ENCODE data around the gene NBL1. TPM values are rescaled to one million over a fixed set of nuclear protein-coding genes. Genes with fewer than 3 reads are reported as not detected.

NBL1 gene
- total and polyA plus RNA-seq, 9 of the 15 experiments (the other 6 are each of a cell fraction or from before 2014, with no cell fraction given), result 0.10 to 3.7 (median 1.8) TPM; not detected in 1

GRCh38 chr1:19613171-19613703 is 30.9 kb upstream of the NBL1 start:
- H3K4me3 ChIP-seq, result no peak overlapping the region
- DNase-seq (ENCODE audit: extremely low read depth in 1 of 4, low spot score in 3 of 4) (peak in 1 of 4 experiments; percentile 19), FAIRE-seq (no peak), ATAC-seq (peak; percentile 52)
- no peaks in the 10 kb centered on the region for H3K27me3 ChIP-seq (ENCODE audit: control insufficient read depth in 2 of 2, insufficient read depth in 2 of 2, low read length in 2 of 2)
- no peaks in the 10 kb centered on the region for H3K9me3 ChIP-seq (replicated peaks; ENCODE audit: control insufficient read depth, insufficient read depth, low read depth, low read length)
- peaks cover 3 to 5% of the 10 kb centered on the region in 2 experiments; a peak in 2 of 5 replicates for H3K4me1 ChIP-seq (replicated peaks in 1 of 2; ENCODE audit: control insufficient read depth in 2 of 2, insufficient read depth in 2 of 2, low read length in 2 of 2)
- peaks cover 16% of the 10 kb centered on the region for H4K20me1 ChIP-seq (replicated peaks; ENCODE audit: control insufficient read depth, insufficient read depth, low read length)
- H3K27ac ChIP-seq (ENCODE audit: extremely low read depth, low read depth, low read length), result peak overlapping the region; percentile 28; the same call in 2 of the 3 replicates
- no peak overlapping the region; the same call in 1 of the 2 replicates for H3K4me2 ChIP-seq (ENCODE audit: insufficient read depth, low read length)
- in situ Hi-C loops (cut with MboI), result no loop called here
- 45% methylated on average over 7 of the region's 7 CpGs for WGBS (ENCODE audit: insufficient coverage, low coverage, missing lambda C conversion rate)
- H3K36me3 ChIP-seq (ENCODE audit: control insufficient read depth, insufficient read depth, low read length), result peaks cover 50% of the 10 kb centered on the region
- H3K9me1 ChIP-seq (ENCODE audit: control insufficient read depth, insufficient read depth, low read length), result no peaks in the 10 kb centered on the region
- H2AFZ ChIP-seq (ENCODE audit: low read depth, low read length), result no peak overlapping the region
- H3K9ac ChIP-seq (ENCODE audit: insufficient read depth in 1 of 2, low read depth in 2 of 2, low read length in 2 of 2), result no peak overlapping the region
- POLR2A ChIA-PET, result interaction anchor here (0.6 to 2.0 kb wide), 3 partner anchors 8 to 23 kb away, joined by 4 to 9 read pairs (median 4); no protein-coding TSS in a partner anchor
- peaks cover 78% of the 10 kb centered on the region for H3K79me2 ChIP-seq (ENCODE audit: control insufficient read depth, insufficient read depth, low read length)
- CTCF ChIA-PET (ENCODE audit: low intra/inter-chr PET ratio), result no interaction called here
- intact Hi-C loops (cut with micrococcal nuclease), result no loop called here
- no TSS peak for BruUV-seq (replicated peaks)
- TF ChIP-seq EP300 (IDR thresholded peaks at IDR 0.05; ENCODE audit: low read length) (peak; percentile 16; the same call in 1 of the 2 replicates), BCOR (IDR thresholded peaks at IDR 0.05) (no peak), NCOR1 (IDR thresholded peaks at IDR 0.05) (peak; percentile 47; the same call in 1 of the 2 replicates), SFPQ (IDR thresholded peaks at IDR 0.05; ENCODE audit: low read depth, low read length) (no peak), SOX6 (IDR thresholded peaks at IDR 0.05) (no peak), NEUROD1 (IDR thresholded peaks at IDR 0.05; ENCODE audit: borderline replicate concordance, low read depth, low read length, partially characterized antibody) (no peak), TEAD4 (IDR thresholded peaks at IDR 0.05; ENCODE audit: low read length) (peak; percentile 46; the same call in 1 of the 2 replicates), TEAD4 (CRISPR knock-in tag; IDR thresholded peaks at IDR 0.05; ENCODE audit: borderline replicate concordance) (no peak), RBM17 (IDR thresholded peaks at IDR 0.05; ENCODE audit: borderline replicate concordance, low read depth, low read length) (no peak), TCF3 (CRISPR knock-in tag; IDR thresholded peaks at IDR 0.05) (peak; percentile 68), DIDO1 (tag; IDR thresholded peaks at IDR 0.05; ENCODE audit: low read depth) (no peak), U2AF2 (optimal IDR thresholded peaks at IDR 0.05; ENCODE audit: low read depth, low read length) (no peak), ZKSCAN1 (IDR thresholded peaks at IDR 0.05; ENCODE audit: low read depth, low read length) (peak; percentile 45; the same call in 1 of the 2 replicates), ZNF134 (CRISPR knock-in tag; conservative IDR thresholded peaks at IDR 0.05) (no peak), ARID1B (IDR thresholded peaks at IDR 0.05) (0 out of 2 replicates have a peak, but pooled peaks have one; percentile 19), CBFA2T2 (conservative IDR thresholded peaks at IDR 0.05) (peak; percentile 49), SPI1 (IDR thresholded peaks at IDR 0.05; ENCODE audit: borderline replicate concordance, low read depth, low read length) (0 out of 2 replicates have a peak, but pooled peaks have one; percentile 37), FOXK1 (CRISPR knock-in tag; IDR thresholded peaks at IDR 0.05; ENCODE audit: borderline replicate concordance) (no peak), CBFA2T3 (IDR thresholded peaks at IDR 0.05) (peak; percentile 80)
- TF ChIP-seq, protein P1, sequence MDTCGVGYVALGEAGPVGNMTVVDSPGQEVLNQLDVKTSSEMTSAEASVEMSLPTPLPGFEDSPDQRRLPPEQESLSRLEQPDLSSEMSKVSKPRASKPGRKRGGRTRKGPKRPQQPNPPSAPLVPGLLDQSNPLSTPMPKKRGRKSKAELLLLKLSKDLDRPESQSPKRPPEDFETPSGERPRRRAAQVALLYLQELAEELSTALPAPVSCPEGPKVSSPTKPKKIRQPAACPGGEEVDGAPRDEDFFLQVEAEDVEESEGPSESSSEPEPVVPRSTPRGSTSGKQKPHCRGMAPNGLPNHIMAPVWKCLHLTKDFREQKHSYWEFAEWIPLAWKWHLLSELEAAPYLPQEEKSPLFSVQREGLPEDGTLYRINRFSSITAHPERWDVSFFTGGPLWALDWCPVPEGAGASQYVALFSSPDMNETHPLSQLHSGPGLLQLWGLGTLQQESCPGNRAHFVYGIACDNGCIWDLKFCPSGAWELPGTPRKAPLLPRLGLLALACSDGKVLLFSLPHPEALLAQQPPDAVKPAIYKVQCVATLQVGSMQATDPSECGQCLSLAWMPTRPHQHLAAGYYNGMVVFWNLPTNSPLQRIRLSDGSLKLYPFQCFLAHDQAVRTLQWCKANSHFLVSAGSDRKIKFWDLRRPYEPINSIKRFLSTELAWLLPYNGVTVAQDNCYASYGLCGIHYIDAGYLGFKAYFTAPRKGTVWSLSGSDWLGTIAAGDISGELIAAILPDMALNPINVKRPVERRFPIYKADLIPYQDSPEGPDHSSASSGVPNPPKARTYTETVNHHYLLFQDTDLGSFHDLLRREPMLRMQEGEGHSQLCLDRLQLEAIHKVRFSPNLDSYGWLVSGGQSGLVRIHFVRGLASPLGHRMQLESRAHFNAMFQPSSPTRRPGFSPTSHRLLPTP (IDR thresholded peaks at IDR 0.05; ENCODE audit: borderline replicate concordance, extremely low read depth, insufficient read length), result no peak
